ENCODE measurements around the gene COG5.
"Not testable (repeated sequence)": the region's sequence is repeated elsewhere in the genome, so short reads cannot be mapped to it uniquely, and the experiment has no call there.

Gene COG5

DNA sequence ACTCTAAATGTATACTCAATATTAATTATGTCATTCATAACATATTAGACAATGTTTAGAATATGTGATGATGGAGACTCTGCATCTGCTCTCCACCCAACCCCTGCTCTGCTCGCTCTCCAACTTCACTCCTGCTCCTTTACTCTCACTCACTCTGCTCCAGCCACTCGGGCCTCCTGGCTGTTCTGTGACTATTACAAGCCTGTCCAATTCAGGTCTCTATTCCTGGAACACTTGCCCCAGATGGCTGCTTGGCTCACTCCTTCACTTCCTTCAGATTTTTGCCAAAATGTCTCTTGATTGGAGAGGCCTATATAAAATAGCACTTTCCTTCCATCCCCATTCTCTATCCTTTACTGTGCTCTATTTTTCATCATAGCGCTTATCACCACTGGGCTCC, 310.1 kb downstream of the COG5 start:
- no peak overlapping the region for H3K4me3 ChIP-seq (ENCODE audit: low read length, poor library complexity, severe bottlenecking)
- H3K27me3 ChIP-seq (ENCODE audit: insufficient read depth, low read length, poor library complexity, severe bottlenecking): no peaks in the 10 kb centered on the region
- no peak overlapping the region for H3K4me2 ChIP-seq (ENCODE audit: low read depth, low read length, poor library complexity, severe bottlenecking)
- H3K9me3 ChIP-seq (ENCODE audit: insufficient read depth, low read depth, low read length): no peaks in the 10 kb centered on the region
- TF ChIP-seq, protein P1, sequence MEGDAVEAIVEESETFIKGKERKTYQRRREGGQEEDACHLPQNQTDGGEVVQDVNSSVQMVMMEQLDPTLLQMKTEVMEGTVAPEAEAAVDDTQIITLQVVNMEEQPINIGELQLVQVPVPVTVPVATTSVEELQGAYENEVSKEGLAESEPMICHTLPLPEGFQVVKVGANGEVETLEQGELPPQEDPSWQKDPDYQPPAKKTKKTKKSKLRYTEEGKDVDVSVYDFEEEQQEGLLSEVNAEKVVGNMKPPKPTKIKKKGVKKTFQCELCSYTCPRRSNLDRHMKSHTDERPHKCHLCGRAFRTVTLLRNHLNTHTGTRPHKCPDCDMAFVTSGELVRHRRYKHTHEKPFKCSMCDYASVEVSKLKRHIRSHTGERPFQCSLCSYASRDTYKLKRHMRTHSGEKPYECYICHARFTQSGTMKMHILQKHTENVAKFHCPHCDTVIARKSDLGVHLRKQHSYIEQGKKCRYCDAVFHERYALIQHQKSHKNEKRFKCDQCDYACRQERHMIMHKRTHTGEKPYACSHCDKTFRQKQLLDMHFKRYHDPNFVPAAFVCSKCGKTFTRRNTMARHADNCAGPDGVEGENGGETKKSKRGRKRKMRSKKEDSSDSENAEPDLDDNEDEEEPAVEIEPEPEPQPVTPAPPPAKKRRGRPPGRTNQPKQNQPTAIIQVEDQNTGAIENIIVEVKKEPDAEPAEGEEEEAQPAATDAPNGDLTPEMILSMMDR (conservative IDR thresholded peaks at IDR 0.05; ENCODE audit: low read length): no peak
- no peak for TF ChIP-seq EZH2phosphoT487 (IDR thresholded peaks at IDR 0.05; ENCODE audit: borderline replicate concordance)
- no peaks in the 10 kb centered on the region for H3K9me2 ChIP-seq (replicated peaks; ENCODE audit: low read depth, low read length)
- H3K4me1 ChIP-seq (ENCODE audit: insufficient read depth, low read length, poor library complexity, severe bottlenecking): no peaks in the 10 kb centered on the region
- no peak overlapping the region for H3K9ac ChIP-seq (ENCODE audit: low read depth, low read length, poor library complexity, severe bottlenecking)
- H3K79me2 ChIP-seq (ENCODE audit: insufficient read depth, low read length): no peaks in the 10 kb centered on the region
- no peaks in the 10 kb centered on the region for H3F3A ChIP-seq (ENCODE audit: low read depth)
- H3K36me3 ChIP-seq (ENCODE audit: insufficient read depth, low read length): no peaks in the 10 kb centered on the region
- no peaks in the 10 kb centered on the region for H4K20me1 ChIP-seq (ENCODE audit: insufficient read depth, low read length, poor library complexity, severe bottlenecking)
- no peak overlapping the region for H2AFZ ChIP-seq (ENCODE audit: low read length)

DNA sequence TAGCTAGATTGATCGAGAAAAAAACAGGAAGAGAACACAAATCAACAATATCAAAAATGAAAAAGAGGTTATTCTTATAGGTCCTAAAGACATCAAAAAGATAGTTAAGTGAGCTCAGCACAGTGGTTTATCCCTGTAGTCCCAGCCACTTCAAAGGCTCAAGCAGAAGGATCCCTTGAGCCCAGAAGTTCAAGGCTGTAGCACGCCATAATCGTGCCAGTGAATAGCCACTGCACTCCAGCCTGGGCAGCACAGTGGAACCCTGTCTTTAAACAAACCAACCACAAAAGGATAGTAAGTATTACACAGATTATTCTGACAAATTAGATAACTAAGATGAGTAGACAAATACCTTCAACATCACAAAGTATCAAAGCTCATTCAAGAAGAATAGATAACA, 311.8 kb downstream of the COG5 start:
- H2AFZ ChIP-seq (ENCODE audit: low read length): no peak overlapping the region
- TF ChIP-seq EZH2phosphoT487 (IDR thresholded peaks at IDR 0.05; ENCODE audit: borderline replicate concordance): no peak
- TF ChIP-seq, protein P1 (conservative IDR thresholded peaks at IDR 0.05; ENCODE audit: low read length): no peak
- no peaks in the 10 kb centered on the region for H4K20me1 ChIP-seq (ENCODE audit: insufficient read depth, low read length, poor library complexity, severe bottlenecking)
- H3K4me1 ChIP-seq (ENCODE audit: insufficient read depth, low read length, poor library complexity, severe bottlenecking): no peaks in the 10 kb centered on the region
- H3F3A ChIP-seq (ENCODE audit: low read depth): no peaks in the 10 kb centered on the region
- H3K4me2 ChIP-seq (ENCODE audit: low read depth, low read length, poor library complexity, severe bottlenecking): no peak overlapping the region
- no peak overlapping the region for H3K4me3 ChIP-seq (ENCODE audit: low read length, poor library complexity, severe bottlenecking)
- H3K9me3 ChIP-seq (ENCODE audit: insufficient read depth, low read depth, low read length): no peaks in the 10 kb centered on the region
- H3K27me3 ChIP-seq (ENCODE audit: insufficient read depth, low read length, poor library complexity, severe bottlenecking): no peaks in the 10 kb centered on the region
- no peaks in the 10 kb centered on the region for H3K9me2 ChIP-seq (replicated peaks; ENCODE audit: low read depth, low read length)
- H3K36me3 ChIP-seq (ENCODE audit: insufficient read depth, low read length): peaks cover 4% of the 10 kb centered on the region; the same call in 1 of the 2 replicates
- no peak overlapping the region for H3K9ac ChIP-seq (ENCODE audit: low read depth, low read length, poor library complexity, severe bottlenecking)
- H3K79me2 ChIP-seq (ENCODE audit: insufficient read depth, low read length): no peaks in the 10 kb centered on the region

DNA sequence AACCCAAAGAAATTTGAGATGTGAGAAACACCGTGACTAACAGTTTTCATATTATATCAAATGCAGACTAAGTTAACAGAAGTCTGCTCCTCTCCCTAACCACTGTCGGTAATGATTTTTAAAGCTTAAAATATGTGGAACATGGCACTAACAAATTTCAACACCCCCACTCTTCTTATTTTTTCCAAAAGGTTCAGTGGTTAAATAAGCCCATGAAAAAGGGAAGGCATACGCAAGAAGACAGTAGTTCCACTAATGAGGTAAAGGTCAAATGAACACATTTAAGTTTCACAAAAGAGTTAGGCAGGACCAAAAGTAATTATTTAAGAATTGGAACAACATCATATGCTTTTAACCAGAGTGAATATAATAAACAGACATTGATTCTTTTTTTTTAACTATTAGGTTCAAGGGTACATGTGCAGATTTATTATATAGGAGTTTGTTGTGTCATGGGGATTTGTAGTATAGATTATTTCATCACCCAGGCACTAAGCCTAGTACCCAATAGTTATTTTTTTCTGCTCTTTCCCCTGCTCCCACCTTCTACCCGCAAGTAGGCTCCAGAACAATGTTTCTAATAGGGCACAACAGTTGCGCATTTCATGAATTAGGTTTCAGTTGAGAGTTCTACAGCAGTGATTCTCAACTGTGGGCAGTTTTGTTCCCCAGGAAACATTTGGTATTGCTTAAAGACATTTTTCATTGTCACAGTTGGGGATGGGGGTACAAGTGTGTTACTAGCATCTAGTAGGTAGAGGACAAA, 315.0 kb downstream of the COG5 start:
- H3K79me2 ChIP-seq (ENCODE audit: insufficient read depth, low read length): no peaks in the 10 kb centered on the region
- peaks cover 15% of the 10 kb centered on the region; the same call in 1 of the 2 replicates for H3K36me3 ChIP-seq (ENCODE audit: insufficient read depth, low read length)
- no peaks in the 10 kb centered on the region for H3K27me3 ChIP-seq (ENCODE audit: insufficient read depth, low read length, poor library complexity, severe bottlenecking)
- H3K4me3 ChIP-seq (ENCODE audit: low read length, poor library complexity, severe bottlenecking): no peak overlapping the region
- no peaks in the 10 kb centered on the region for H3K9me2 ChIP-seq (replicated peaks; ENCODE audit: low read depth, low read length)
- no peaks in the 10 kb centered on the region for H3F3A ChIP-seq (ENCODE audit: low read depth)
- no peaks in the 10 kb centered on the region for H4K20me1 ChIP-seq (ENCODE audit: insufficient read depth, low read length, poor library complexity, severe bottlenecking)
- no peaks in the 10 kb centered on the region for H3K4me1 ChIP-seq (ENCODE audit: insufficient read depth, low read length, poor library complexity, severe bottlenecking)
- no peaks in the 10 kb centered on the region for H3K9me3 ChIP-seq (ENCODE audit: insufficient read depth, low read depth, low read length)
- no peak overlapping the region for H3K4me2 ChIP-seq (ENCODE audit: low read depth, low read length, poor library complexity, severe bottlenecking)
- TF ChIP-seq, protein P1 (conservative IDR thresholded peaks at IDR 0.05; ENCODE audit: low read length): no peak
- TF ChIP-seq EZH2phosphoT487 (IDR thresholded peaks at IDR 0.05; ENCODE audit: borderline replicate concordance): no peak
- no peak overlapping the region for H2AFZ ChIP-seq (ENCODE audit: low read length)
- no peak overlapping the region for H3K9ac ChIP-seq (ENCODE audit: low read depth, low read length, poor library complexity, severe bottlenecking)

DNA sequence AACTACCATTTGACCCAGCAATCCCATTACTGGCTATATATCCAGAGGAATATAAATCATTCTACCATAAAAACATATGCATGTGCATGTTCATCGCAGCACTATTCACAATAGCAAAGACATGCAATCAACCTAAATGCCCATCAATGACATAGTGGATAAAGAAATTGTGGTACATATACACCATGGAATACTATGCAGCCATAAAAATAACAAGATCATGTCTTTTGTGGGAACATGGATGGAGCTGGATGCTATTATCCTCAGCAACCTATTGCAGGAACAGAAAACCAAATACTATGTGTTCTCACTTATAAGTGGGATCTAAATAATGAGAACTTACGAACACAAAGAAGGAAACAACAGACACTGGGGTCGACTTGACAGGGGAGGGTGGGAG, 316.9 kb downstream of the COG5 start:
- H3K4me1 ChIP-seq (ENCODE audit: insufficient read depth, low read length, poor library complexity, severe bottlenecking); H3K9me3 ChIP-seq (ENCODE audit: insufficient read depth, low read depth, low read length); H3K27me3 ChIP-seq (ENCODE audit: insufficient read depth, low read length, poor library complexity, severe bottlenecking); H3F3A ChIP-seq (ENCODE audit: low read depth); H3K4me3 ChIP-seq (ENCODE audit: low read length, poor library complexity, severe bottlenecking); H2AFZ ChIP-seq (ENCODE audit: low read length); H3K4me2 ChIP-seq (ENCODE audit: low read depth, low read length, poor library complexity, severe bottlenecking); H4K20me1 ChIP-seq (ENCODE audit: insufficient read depth, low read length, poor library complexity, severe bottlenecking); H3K79me2 ChIP-seq (ENCODE audit: insufficient read depth, low read length); H3K9ac ChIP-seq (ENCODE audit: low read depth, low read length, poor library complexity, severe bottlenecking); H3K9me2 ChIP-seq (replicated peaks; ENCODE audit: low read depth, low read length): not testable (repeated sequence)
- peaks cover 17% of the 10 kb centered on the region; the same call in 1 of the 2 replicates for H3K36me3 ChIP-seq (ENCODE audit: insufficient read depth, low read length)

Data from Loucy (cell line).